GM21723 (cell line): ENCODE results near the gene GOLGA6L24.
"Not testable (repeated sequence)": the region's sequence is repeated elsewhere in the genome, so short reads cannot be mapped to it uniquely, and the experiment has no call there.

Experiments
- ATAC-seq: cut with Tn5 transposase; IDR thresholded peaks from one replicate; pipeline ENCODE4 v1.9.1; 2021; ENCODE audit warnings: mild to moderate bottlenecking, moderate library complexity; ENCODE audit not compliant: unreplicated experiment

The GOLGA6L24 gene

DNA sequence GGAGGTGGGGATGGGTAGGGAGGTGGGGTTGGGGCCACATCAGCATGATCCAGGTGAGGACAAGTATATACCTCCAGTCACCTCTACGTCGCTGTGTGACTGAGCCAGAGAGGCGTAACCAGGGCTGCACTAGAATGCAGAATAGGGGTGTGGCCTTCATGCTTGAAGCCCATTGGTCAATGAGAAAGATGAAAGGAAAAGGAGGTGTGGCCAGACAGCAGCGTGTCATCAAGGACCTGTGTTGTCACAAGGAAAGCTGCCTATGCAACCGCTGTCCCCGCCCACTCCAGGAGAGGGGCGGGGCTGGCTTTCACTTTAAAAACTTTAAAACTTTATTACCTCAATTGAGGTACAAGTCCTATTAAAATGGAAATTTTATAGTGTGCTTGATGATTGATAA lies at the start of gene GOLGA6L24:
Gene GOLGA6L24, minus strand, starts transcription at position 101 of the 400 bp plus-strand sequence. Its CDS starts 61 bp downstream, at position 40.
- not testable (repeated sequence) for ATAC-seq

DNA sequence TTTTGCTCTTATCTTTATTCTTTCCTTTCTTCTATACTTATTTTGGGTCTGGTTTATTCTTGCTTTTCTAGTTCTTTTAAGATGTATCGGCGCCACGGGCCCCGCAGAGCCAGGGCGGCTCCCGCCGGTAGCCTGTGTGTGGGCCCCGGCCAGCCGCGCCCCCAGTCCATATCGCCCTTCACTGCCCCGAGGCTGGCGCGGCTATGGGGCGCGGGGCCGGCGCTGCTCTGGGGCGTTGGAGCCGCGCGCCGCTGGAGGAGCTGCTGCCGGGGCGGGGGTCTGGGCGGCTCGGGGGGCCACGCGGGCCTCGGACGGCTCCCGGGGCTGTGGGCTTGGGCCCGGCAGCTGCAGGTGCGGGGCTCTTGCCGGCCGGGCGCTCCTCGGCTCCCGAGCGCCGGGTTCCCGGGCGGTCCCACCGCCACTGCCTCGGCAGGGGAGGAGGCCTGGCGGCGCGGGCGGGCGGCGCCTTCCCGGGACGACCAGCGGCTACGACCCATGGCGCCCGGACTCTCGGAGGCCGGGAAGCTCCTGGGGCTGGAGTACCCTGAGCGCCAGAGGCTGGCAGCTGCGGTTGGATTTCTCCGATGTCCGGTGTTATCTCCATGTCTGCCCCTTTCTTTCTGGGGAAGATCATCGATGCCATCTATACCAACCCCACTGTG lies 45.0 kb upstream of the GOLGA6L24 start:
- ATAC-seq, result not testable (repeated sequence)

- not testable (repeated sequence) for ATAC-seq
Measured at GRCh38 chr15:28396022-28396421, 38.1 kb upstream of the GOLGA6L24 start.

GRCh38 chr15:28380053-28380452 lies 22.2 kb upstream of the GOLGA6L24 start:
- not testable (repeated sequence) for ATAC-seq

DNA sequence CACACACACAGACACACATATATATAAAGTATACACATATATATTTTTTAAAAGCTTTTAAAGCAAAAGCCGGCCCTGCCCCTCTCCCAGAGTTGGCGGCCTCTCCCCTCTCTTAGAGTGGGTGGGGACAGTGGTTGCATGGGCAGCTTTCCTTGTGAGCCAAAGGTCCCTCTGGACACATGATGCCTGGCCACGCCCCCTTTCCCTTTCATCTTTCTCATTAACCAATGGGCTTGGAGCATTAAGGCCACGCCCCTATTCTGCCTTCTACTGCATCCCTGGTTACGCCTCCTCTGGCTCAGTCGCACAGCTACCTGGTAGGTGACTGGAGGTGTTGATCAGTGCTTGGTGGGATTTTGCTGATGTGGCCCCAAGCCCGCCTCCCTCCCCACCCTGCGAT lies 20.5 kb upstream of the GOLGA6L24 start, which contains the start of gene GOLGA8F:
Gene GOLGA8F, plus strand, starts transcription at position 301 of the 400 bp plus-strand sequence. Its CDS starts 98 bp downstream, at position 399.
- not testable (repeated sequence) for ATAC-seq

DNA sequence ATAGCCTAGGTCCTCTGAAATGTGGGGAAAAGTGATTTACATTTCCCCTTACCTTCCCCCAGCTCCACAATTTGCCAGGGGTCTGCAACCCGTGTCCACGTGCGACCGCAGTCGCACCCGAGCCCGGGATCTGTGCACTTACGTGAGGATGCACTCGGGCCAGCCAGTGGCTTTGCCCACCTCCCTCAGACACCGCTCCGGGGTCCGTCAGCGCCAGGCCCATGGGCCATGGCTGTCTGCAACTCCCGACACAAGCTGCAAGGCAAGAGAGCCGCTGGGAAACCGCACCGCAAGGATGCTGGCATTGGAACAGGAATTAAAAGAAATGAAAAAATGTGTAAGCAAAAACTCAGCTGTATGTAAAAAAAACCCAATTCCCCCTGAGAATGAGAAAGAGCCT lies 7.6 kb upstream of the GOLGA6L24 start:
- ATAC-seq, result not testable (repeated sequence)

GRCh38 chr15:28322129-28322588 lies 35.7 kb downstream of the GOLGA6L24 start, which contains the start of gene HERC2:
TSS of gene HERC2 (minus strand) at chr15:28322179. CDS start at chr15:28321433, 746 bp downstream.
- not testable (repeated sequence) for ATAC-seq

- ATAC-seq, result not testable (repeated sequence)
Measured at GRCh38 chr15:28321358-28322078, 36.4 kb downstream of the GOLGA6L24 start.

DNA sequence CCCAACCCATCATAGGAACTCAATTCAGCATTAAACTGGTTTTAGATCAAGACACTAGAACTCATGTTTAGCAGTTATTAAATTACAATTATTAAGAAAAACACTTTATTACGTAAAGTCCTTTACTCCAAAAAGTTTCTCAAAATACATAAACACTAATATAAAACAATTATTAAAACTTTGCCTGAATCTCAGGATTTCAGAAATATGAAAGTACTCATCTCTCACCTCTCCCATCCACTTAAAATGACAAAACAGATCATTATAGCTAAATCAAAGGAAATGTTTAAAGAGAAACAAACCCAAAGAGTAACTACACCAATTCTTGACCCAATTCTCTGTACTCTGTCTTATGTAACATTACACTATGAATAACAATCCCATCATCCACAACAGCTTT lies 38.2 kb downstream of the GOLGA6L24 start:
- not testable (repeated sequence) for ATAC-seq

GRCh38 chr15:28318828-28319227 lies 39.1 kb downstream of the GOLGA6L24 start:
- ATAC-seq, result not testable (repeated sequence)

DNA sequence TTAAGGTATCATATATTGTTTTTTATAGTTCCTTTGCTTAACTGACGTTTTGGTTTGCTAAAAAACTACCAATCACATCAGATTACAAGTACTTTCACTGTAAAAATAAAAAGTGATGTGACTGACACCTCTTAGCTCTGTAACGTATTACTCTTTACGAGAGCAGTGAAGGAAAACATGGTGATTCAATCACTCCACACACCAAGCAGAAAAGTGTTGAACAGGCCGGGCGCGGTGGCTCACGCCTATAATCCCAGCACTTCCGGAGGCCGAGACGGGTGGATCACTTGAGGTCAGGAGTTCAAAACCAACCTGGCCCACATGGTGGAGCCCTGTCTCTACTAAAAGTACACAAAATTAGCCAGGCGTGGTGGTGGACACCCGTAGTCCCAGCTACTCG lies 39.8 kb downstream of the GOLGA6L24 start:
- not testable (repeated sequence) for ATAC-seq

- ATAC-seq, result not testable (repeated sequence)
Measured at GRCh38 chr15:28316958-28317357, 40.9 kb downstream of the GOLGA6L24 start.

DNA sequence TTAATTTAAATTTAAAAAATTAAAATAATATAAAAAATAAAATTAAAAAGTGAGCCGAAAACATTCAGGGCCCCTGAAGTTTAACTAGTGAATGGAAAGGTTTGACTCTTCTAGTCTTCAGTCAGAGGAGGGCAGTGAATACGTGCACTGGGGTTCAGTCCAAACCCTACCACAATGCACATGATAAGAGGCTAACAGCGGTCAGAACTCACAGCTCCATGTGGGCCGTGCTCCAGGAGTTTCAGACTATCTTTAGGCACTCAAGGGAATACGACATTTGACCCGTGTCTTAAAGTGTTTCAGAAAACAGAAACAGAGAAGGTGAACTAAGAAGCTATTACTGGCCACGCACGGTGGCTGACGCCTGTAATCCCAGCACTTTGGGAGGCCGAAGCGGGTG lies 47.4 kb downstream of the GOLGA6L24 start:
- not testable (repeated sequence) for ATAC-seq

DNA sequence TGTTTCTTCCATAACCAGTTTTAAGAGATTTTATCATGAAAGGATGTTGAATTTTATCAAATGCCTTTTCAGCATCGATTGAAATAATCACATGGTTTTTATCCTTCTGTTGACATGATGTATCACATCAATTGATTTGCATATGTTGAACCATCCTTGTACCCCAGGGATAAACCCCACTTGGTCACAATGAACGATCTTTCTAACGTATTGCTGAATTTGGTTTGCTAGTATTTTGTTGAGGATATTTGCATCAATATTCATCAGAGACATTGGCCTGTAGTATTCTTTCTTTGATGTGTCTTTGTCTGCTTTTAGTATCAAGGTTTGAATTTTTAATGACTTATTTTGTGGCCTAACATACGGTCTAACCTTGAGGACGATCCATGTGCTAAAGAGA lies 49.2 kb downstream of the GOLGA6L24 start:
- not testable (repeated sequence) for ATAC-seq
